ENCODE results near the gene SULF2. TPM values are rescaled to one million over a fixed set of nuclear protein-coding genes. Genes with fewer than 3 reads are reported as not detected.

Gene SULF2
- total and polyA plus RNA-seq, 2 of the 13 experiments (the other 11 are each of a cell fraction or from before 2014, with no cell fraction given) = 7.2 to 50.9 TPM

GRCh38 chr20:47810721-47811347 lies 25.6 kb upstream of the SULF2 start (continued):
- no peak for TF ChIP-seq ATF7 (IDR thresholded peaks at IDR 0.05)
- no peak for TF ChIP-seq ATF7 (CRISPR knock-in tag; IDR thresholded peaks at IDR 0.05)
- TF ChIP-seq ZNF589 (CRISPR knock-in tag; conservative IDR thresholded peaks at IDR 0.05) = no peak
- TF ChIP-seq SRSF4 (IDR thresholded peaks at IDR 0.05; ENCODE audit: low read depth, low read length, poor library complexity, severe bottlenecking) = no peak

- Histone ChIP-seq H3K79me2 (ENCODE audit: insufficient read depth, low read length) (no peaks in the 10 kb centered on the region), H3K9me3 (ENCODE audit: low read length) (no peaks in the 10 kb centered on the region), H3K27ac (ENCODE audit: extremely low read length, insufficient read depth, low read length) (no peak overlapping the region), H3K9ac (ENCODE audit: insufficient read depth, low read depth, low read length) (no peak overlapping the region), H3K4me3 (replicated peaks in 1 of 3; ENCODE audit: insufficient read depth in 1 of 3, low read depth in 2 of 3, low read length in 3 of 3) (no peak overlapping the region), H3K36me3 (replicated peaks in 1 of 2; ENCODE audit: control insufficient read depth in 1 of 2, insufficient read depth in 2 of 2, low read length in 2 of 2) (no peaks in the 10 kb centered on the region), H3K27me3 (ENCODE audit: control insufficient read depth in 1 of 2, insufficient read depth in 2 of 2, low read length in 2 of 2) (peaks cover 21 to 53% of the 10 kb centered on the region in 2 experiments; a peak in 4 of 5 replicates), H3K4me1 (ENCODE audit: insufficient read depth, low read length) (no peaks in the 10 kb centered on the region), H2AFZ (ENCODE audit: low read length) (no peak overlapping the region), H4K20me1 (ENCODE audit: insufficient read depth, low read length) (no peaks in the 10 kb centered on the region), H3K4me2 (ENCODE audit: low read depth, low read length) (no peak overlapping the region)
- intact Hi-C loops (cut with micrococcal nuclease; ENCODE audit: unreplicated experiment) (no loop called here), in situ Hi-C loops (cut with HindIII; ENCODE audit: extremely low pct_ligation_motif_present, low pct_unique_long_range_greater_than_20kb) (no loop called here)
- POLR2A ChIA-PET = no interaction called here
- CTCF ChIA-PET (ENCODE audit: low intra/inter-chr PET ratio, low total read pairs) = no interaction called here
- BruUV-seq (replicated peaks) = no TSS peak
- ATAC-seq (no peak), DNase-seq (ENCODE audit: low spot score) (no peak), FAIRE-seq (no peak)
- TF ChIP-seq ZFX (CRISPR knock-in tag; IDR thresholded peaks at IDR 0.05; ENCODE audit: low read depth) = no peak
- no peak for TF ChIP-seq TBP (CRISPR knock-in tag; IDR thresholded peaks at IDR 0.05)
- no peak for TF ChIP-seq ZNF260 (CRISPR knock-in tag; IDR thresholded peaks at IDR 0.05; ENCODE audit: borderline replicate concordance, low read depth)
- no peak for TF ChIP-seq ZNF333 (CRISPR knock-in tag; IDR thresholded peaks at IDR 0.05; ENCODE audit: borderline replicate concordance)
- no peak for TF ChIP-seq MZF1 (CRISPR knock-in tag; IDR thresholded peaks at IDR 0.05; ENCODE audit: borderline replicate concordance)
- TF ChIP-seq NFYB (CRISPR knock-in tag; IDR thresholded peaks at IDR 0.05) = no peak
- no peak for TF ChIP-seq CENPBD1 (CRISPR knock-in tag; IDR thresholded peaks at IDR 0.05; ENCODE audit: borderline replicate concordance, low read depth)
- WGBS (ENCODE audit: low lambda C conversion rate) = 14% methylated on average over 6 of the region's 6 CpGs
These were observed 24.9 kb upstream of the SULF2 start for GRCh38 chr20:47810116-47810677.

Data from HepG2 (cell line).